A549 (cell line): ENCODE measurements around the gene OTUD4.

ENCODE experiments used
- JUNB ChIP-seq: fragments of >200 bp; sonication (Bioruptor Twin); formaldehyde crosslinking; IDR thresholded peaks from 2 replicates; pipeline ENCODE4 v1.6.1; 2016
- MAFK ChIP-seq: fragments of 450-650 bp; IDR thresholded peaks from 2 replicates; pipeline ENCODE4 v1.6.1; 2014; ENCODE audit not compliant: partially characterized antibody
- REST ChIP-seq: fragments of 200-600 bp; sonication (generic); IDR thresholded peaks from 2 replicates; pipeline ENCODE4 v1.6.1; 2016; ENCODE audit warnings: antibody characterized with exemption, mild to moderate bottlenecking, moderate library complexity
- USF2 ChIP-seq: fragments of 450-650 bp; IDR thresholded peaks from 2 replicates; pipeline ENCODE4 v1.6.1; 2014; ENCODE audit warnings: antibody characterized with exemption

DNA sequence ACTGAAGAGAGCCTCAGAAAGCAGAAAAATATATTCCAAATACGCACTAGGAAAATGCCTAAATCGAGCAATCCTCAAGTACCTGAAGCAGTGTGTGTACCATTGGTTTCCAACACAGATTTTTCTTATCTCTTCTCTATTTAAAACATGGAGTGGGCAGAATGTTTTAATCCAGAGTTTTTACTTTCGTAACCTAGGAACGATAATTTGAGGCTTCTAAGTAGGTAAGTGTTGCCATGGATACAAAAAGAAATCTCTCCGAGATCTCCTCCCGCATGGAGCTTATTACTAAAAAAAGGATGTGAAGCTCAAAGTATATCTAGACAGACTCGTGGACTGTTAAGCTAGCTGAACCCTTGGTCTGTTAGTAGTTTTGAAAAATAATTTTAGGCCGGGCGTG lies 23.0 kb upstream of the OTUD4 start:
- no peak for TF ChIP-seq REST
- no peak for TF ChIP-seq USF2
- no peak for TF ChIP-seq MAFK
- no peak for TF ChIP-seq JUNB
